Common myeloid progenitor, CD34-positive (primary cell): ENCODE results near the gene TSPAN1.

ENCODE experiments used
- CTCF ChIA-PET: fragments of 350-600 bp; sonication (Branson Sonifier 250); formaldehyde crosslinking; loops from one replicate; lab custom pipeline; 2021; ENCODE audit warnings: antibody characterized with exemption; lab: Charles Lee
- POLR2A ChIA-PET: fragments of 350-600 bp; sonication (Branson Sonifier 250); formaldehyde crosslinking; loops from one replicate; lab custom pipeline; 2021; ENCODE audit warnings: antibody characterized with exemption; lab: Charles Lee
- DNase-seq, 3 donors: peaks; one replicate each; pipeline versions ENCODE4 v3.0.0 to v3.0.0-alpha.2; 2013
- H3K27ac ChIP-seq, 2 experiments: 1 replicate in 1 of 2; 2 replicates in 1 of 2; pipeline ENCODE4 v1.7.0; 2013; ENCODE audit warnings: inconsistent platforms in 2 of 2, low read length in 2 of 2, mild to moderate bottlenecking in 2 of 2, low read depth in 1 of 2, moderate library complexity in 1 of 2; ENCODE audit not compliant: severe bottlenecking in 2 of 2, insufficient read depth in 1 of 2, poor library complexity in 1 of 2
- H3K27me3 ChIP-seq, 5 experiments: replicated peaks in 2 of 5; 1 replicate in 3 of 5; 2 replicates in 2 of 5; pipeline versions ENCODE4 v1.6.1 to v1.7.0; 2013; ENCODE audit warnings: low read length in 4 of 5, mild to moderate bottlenecking in 2 of 5, moderate library complexity in 2 of 5, inconsistent platforms in 1 of 5; ENCODE audit not compliant: insufficient read depth in 5 of 5, control insufficient read depth in 4 of 5
- H3K36me3 ChIP-seq, 4 experiments: 1 replicate in 2 of 4; 2 replicates in 2 of 4; pipeline versions ENCODE4 v1.6.1 to v1.7.0; 2013; ENCODE audit warnings: low read length in 3 of 4, control low read depth in 1 of 4, mild to moderate bottlenecking in 1 of 4; ENCODE audit not compliant: control insufficient read depth in 4 of 4, insufficient read depth in 4 of 4
- H3K4me1 ChIP-seq, 4 experiments: 1 replicate in 3 of 4; 2 replicates in 1 of 4; pipeline versions ENCODE4 v1.6.1 to v1.7.1; 2013; ENCODE audit warnings: low read length in 3 of 4, mild to moderate bottlenecking in 3 of 4, control low read depth in 1 of 4, inconsistent platforms in 1 of 4, moderate library complexity in 1 of 4; ENCODE audit not compliant: control insufficient read depth in 4 of 4, insufficient read depth in 4 of 4; ENCODE audit errors: control extremely low read depth in 1 of 4
- H3K4me3 ChIP-seq, 7 experiments: 1 replicate in 4 of 7; 2 replicates in 3 of 7; pipeline versions ENCODE4 v1.5.1 to v1.7.0; 2013; ENCODE audit warnings: mild to moderate bottlenecking in 7 of 7, low read length in 6 of 7, moderate library complexity in 6 of 7, inconsistent platforms in 2 of 7, low read depth in 2 of 7, control low read depth in 1 of 7; ENCODE audit not compliant: insufficient read depth in 4 of 7, control insufficient read depth in 1 of 7; ENCODE audit errors: extremely low read depth in 1 of 7
- H3K9me3 ChIP-seq, 5 experiments: 1 replicate in 4 of 5; 2 replicates in 1 of 5; pipeline versions ENCODE4 v1.6.1 to v1.7.1; 2013; ENCODE audit warnings: low read length in 4 of 5, mild to moderate bottlenecking in 2 of 5, inconsistent platforms in 1 of 5, low read depth in 1 of 5, moderate library complexity in 1 of 5; ENCODE audit not compliant: control insufficient read depth in 4 of 5, insufficient read depth in 2 of 5; ENCODE audit errors: control extremely low read depth in 1 of 5
- WGBS: methylation state at CpG from one replicate; pipeline ENCODE4 v1.1.5; 2013; ENCODE audit not compliant: insufficient coverage; 5-methylcytosine and 5-hydroxymethylcytosine counted together

The TSPAN1 gene

DNA sequence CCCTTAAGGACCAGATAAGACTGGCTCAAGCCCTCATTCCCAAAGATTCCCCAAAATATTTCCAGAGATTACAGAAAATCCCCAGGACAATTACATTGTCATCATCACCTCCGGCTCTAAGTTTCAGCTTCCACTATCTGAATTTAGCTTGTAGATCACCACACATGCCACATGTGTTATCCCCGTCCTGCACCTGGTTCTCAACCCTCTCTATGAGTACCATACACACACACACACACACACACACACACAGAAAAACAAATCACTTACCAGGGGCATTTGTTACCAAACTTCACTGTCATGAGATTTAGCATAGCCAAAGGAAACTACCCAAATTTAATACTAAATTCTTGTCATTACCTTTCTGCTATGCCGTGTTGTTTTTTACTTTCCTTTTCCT, 15.4 kb upstream of the TSPAN1 start:
- POLR2A ChIA-PET = no interaction called here
- no peaks in the 10 kb centered on the region for H3K9me3 ChIP-seq
- H3K27me3 ChIP-seq = peaks cover 0 to 2% (median 0%) of the 10 kb centered on the region in 5 experiments
- H3K36me3 ChIP-seq = no peaks in the 10 kb centered on the region
- no peak overlapping the region for H3K4me3 ChIP-seq
- peak in 1 of 3 donors; percentile 44 for DNase-seq
- WGBS = 83% methylated on average over 3 of the region's 3 CpGs
- CTCF ChIA-PET = interaction anchor here (1.5 kb wide), 1 partner anchor 11 kb away, joined by 3 read pairs; no protein-coding TSS in a partner anchor
- H3K27ac ChIP-seq = no peak overlapping the region
- no peaks in the 10 kb centered on the region for H3K4me1 ChIP-seq

DNA sequence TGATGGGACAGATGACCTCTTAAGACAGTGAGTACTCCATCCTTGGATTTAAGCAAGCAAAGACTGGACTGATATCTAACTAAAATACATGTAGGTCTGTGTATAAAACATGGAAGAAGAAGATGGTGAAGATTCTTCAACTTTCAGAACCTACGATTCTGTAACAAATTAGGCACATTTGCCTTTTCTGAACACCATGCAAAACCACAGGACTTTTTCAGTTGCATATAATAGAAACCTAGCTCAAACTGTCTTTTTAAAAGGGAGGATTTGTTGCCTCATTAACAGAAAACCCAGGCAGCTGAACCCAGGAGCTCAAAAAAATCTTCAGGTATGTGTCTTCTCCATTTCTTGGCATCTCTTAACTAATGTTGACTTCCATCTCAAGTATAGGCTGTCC, 14.7 kb upstream of the TSPAN1 start:
- ChIA-PET CTCF (interaction anchor here (1.5 kb wide), 1 partner anchor 12 kb away, joined by 3 read pairs; no protein-coding TSS in a partner anchor), POLR2A (no interaction called here)
- Histone ChIP-seq H3K9me3 (no peaks in the 10 kb centered on the region), H3K4me1 (no peaks in the 10 kb centered on the region), H3K27me3 (peaks cover 0 to 2% (median 0%) of the 10 kb centered on the region in 5 experiments), H3K36me3 (no peaks in the 10 kb centered on the region), H3K4me3 (no peak overlapping the region), H3K27ac (no peak overlapping the region)
- no CpG with 5 or more reads among the region's 1 CpG for WGBS
- no peak for DNase-seq

DNA sequence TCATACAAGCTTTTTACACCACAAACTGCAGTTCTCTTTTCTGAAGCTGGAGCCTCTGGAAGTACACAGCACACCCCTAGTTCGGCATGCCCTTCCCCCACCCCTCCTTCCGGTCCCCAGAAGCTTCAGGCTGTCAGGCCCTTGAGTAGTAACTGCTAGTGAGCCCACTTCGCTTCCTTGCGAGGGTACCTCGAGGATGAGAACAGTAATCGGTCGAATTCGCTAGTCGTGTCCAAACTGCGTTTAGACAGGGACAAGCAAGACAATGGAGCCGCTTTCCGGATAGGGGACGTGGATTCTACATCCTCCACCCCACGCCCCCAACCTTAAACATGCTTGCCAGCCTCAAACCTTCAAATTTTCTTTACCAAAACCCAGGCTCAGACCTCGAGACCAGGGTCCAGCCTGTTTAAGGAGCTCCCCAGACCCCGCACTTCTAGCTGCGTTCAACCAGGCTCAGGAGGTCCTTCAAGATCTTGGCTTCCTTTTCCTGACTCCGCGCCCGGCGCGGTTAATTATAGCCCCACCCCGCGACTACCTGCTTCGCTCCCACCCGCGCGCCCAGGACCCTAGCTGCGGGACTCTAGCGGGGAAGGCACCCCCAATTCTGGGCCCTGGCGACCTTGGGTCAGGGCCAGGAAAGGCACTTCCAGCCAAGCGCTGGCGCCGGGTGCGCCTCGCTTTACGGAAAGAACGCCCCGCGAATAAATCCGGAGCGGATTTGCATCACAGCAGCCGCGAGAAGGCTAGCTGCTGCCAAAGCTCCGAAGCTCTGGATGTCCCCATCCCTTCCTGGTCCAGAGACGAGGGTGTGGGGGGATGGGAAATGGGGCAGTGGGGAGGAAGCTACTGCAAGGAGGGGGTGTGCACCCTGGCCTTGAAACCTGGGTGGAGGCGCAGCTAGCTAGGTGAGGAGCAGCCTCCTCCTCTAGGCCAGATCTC, 8.1 kb upstream of the TSPAN1 start:
- H3K27ac ChIP-seq = no peak overlapping the region
- CTCF ChIA-PET = interaction anchor here (1.0 to 2.7 kb wide), 7 partner anchors 9 to 130 kb away, joined by 3 to 12 read pairs (median 5); no protein-coding TSS in a partner anchor

DNA sequence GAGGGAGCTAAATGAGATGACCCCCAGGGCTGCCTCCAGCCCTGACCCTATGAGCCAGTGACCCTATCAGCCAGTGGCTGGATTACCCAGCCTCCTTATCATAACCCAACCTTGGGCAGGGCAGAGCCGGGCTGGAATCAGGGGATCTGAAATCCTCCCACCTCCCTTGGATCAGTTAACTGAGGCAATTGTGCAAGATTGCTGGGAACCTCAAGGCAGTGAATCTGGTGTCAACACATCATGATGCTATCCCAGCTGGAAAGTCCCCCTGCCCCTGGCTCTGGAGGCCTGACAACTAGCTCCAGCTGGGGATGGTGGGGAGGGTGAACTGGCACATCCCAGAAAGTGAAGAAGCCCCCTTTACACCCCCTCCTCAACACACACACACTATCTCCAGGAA, 6.4 kb upstream of the TSPAN1 start:
- peaks cover 0 to 15% (median 13%) of the 10 kb centered on the region in 4 experiments for H3K4me1 ChIP-seq
- no peak for DNase-seq
- no peak overlapping the region for H3K4me3 ChIP-seq
- WGBS = 90% methylated on average over 1 of the region's 1 CpG
- no peaks in the 10 kb centered on the region for H3K36me3 ChIP-seq
- CTCF ChIA-PET = interaction anchor here (1.1 to 2.7 kb wide), 5 partner anchors 13 to 131 kb away, joined by 4 to 12 read pairs (median 6); partner anchors contain the start of gene PIK3R3
- H3K27ac ChIP-seq = no peak overlapping the region
- POLR2A ChIA-PET = no interaction called here
- H3K9me3 ChIP-seq = no peaks in the 10 kb centered on the region
- peaks cover 0 to 11% (median 0%) of the 10 kb centered on the region in 5 experiments for H3K27me3 ChIP-seq

More for the DNA sequence above, 8.1 kb upstream of the TSPAN1 start:
- peak in 2 of 3 donors; percentile 78 to 80 for DNase-seq
- Histone ChIP-seq H3K27me3 (peaks cover 0 to 11% (median 0%) of the 10 kb centered on the region in 5 experiments), H3K9me3 (no peaks in the 10 kb centered on the region), H3K4me3 (peak overlapping the region; percentile 40 to 87 (median 75)), H3K36me3 (no peaks in the 10 kb centered on the region), H3K4me1 (peaks cover 0 to 15% (median 13%) of the 10 kb centered on the region in 4 experiments)
- POLR2A ChIA-PET = interaction anchor here (0.8 to 1.2 kb wide), 3 partner anchors 8 to 36 kb away, joined by 3 to 4 read pairs (median 3); partner anchors contain the start of gene PIK3R3
- WGBS = 2% methylated on average over 40 of the region's 47 CpGs

DNA sequence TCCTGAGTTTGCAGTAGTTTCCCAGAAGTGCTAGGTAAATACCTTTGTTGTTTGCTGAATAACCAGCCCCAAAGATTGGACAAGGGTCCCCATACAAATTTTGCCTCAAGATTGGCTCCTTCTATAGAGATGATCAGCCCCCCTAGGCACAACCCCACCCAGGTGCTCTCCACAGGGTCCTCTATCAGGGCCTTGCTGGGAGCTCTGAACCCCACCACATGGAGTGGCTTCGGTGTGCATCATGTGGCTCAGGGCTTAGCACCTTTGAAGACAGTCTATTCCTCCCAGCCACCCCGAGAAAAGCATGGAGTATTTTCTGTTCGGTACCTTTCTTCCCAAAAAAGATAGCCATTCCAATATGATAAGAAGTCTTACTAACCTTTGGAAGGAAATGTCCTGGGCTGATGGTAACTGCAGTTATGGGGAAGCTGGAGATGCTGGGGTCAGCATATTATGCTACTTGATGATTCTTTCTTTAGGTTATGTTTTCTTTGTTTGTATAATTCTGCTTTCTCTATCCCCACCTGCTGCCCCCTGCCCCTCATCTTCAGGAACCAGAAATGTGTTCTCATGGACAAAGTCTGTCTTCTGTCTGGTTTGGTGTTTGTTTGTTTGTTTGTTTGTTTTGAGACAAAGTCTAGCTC, 5.0 kb upstream of the TSPAN1 start:
- Histone ChIP-seq H3K27ac (no peak overlapping the region), H3K4me3 (no peak overlapping the region), H3K27me3 (peaks cover 0 to 11% (median 0%) of the 10 kb centered on the region in 5 experiments), H3K4me1 (peaks cover 0 to 15% (median 13%) of the 10 kb centered on the region in 4 experiments), H3K36me3 (no peaks in the 10 kb centered on the region), H3K9me3 (no peaks in the 10 kb centered on the region)
- 90% methylated on average over 2 of the region's 3 CpGs for WGBS
- ChIA-PET CTCF (interaction anchor here (1.0 to 2.5 kb wide), 2 partner anchors 12 to 135 kb away, joined by 3 to 12 read pairs; no protein-coding TSS in a partner anchor), POLR2A (interaction anchor here (0.6 kb wide), 1 partner anchor 223 kb away, joined by 3 read pairs; no protein-coding TSS in a partner anchor)
- DNase-seq = no peak

DNA sequence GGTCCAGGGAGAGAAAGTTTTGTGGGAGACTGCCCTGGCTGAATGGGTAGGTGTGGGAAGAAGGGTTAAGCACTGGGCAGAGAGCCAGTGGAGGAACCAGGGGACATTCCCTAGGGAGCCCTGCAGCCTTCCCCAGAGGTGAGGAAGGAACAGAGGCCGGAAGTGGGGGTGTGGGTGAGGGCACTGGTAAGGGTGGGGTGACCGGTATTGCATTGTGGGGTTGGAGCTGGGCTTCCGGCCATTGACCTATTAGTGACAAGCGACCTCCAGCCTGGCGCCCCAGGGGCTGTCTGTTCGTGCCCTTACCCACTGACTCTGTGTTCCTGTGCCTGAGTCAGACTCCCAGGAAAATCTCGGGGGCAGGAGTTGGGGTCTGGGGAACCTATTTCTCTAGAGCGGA, 3.5 kb upstream of the TSPAN1 start:
- DNase-seq = no peak
- H3K36me3 ChIP-seq = no peaks in the 10 kb centered on the region
- peaks cover 0 to 12% (median 9%) of the 10 kb centered on the region in 4 experiments for H3K4me1 ChIP-seq
- CTCF ChIA-PET = interaction anchor here (1.0 kb wide), 1 partner anchor 135 kb away, joined by 6 read pairs; no protein-coding TSS in a partner anchor
- H3K27ac ChIP-seq = no peak overlapping the region
- no peaks in the 10 kb centered on the region for H3K9me3 ChIP-seq
- no peak overlapping the region for H3K4me3 ChIP-seq
- H3K27me3 ChIP-seq = peaks cover 0 to 11% (median 0%) of the 10 kb centered on the region in 5 experiments
- POLR2A ChIA-PET = no interaction called here
- WGBS = 91% methylated on average over 8 of the region's 8 CpGs
